Neuronal stem cell (in vitro differentiated cells): ENCODE results near the gene AIG1.

ENCODE experiments used
- DNase-seq: peaks from one replicate; pipeline ENCODE4 v3.0.0-alpha.2; 2013; ENCODE audit warnings: low spot score
- H2AFZ ChIP-seq: one replicate; pipeline ENCODE4 v1.6.1; 2013; ENCODE audit warnings: mild to moderate bottlenecking, low read length, inconsistent platforms
- H2AK5ac ChIP-seq: 2 replicates; pipeline ENCODE4 v1.6.1; 2013; ENCODE audit warnings: low read depth, mild to moderate bottlenecking, inconsistent platforms, low read length, moderate library complexity, mixed read lengths
- H2BK120ac ChIP-seq: 2 replicates; pipeline ENCODE4 v1.6.1; 2013; ENCODE audit warnings: low read depth, mild to moderate bottlenecking, inconsistent platforms, low read length, moderate library complexity, mixed read lengths
- H2BK12ac ChIP-seq: one replicate; pipeline ENCODE4 v1.6.1; 2013; ENCODE audit warnings: low read length, inconsistent platforms
- H2BK15ac ChIP-seq: 2 replicates; pipeline ENCODE4 v1.6.1; 2013; ENCODE audit warnings: mild to moderate bottlenecking, low read length, inconsistent platforms, mixed read lengths
- H2BK5ac ChIP-seq: one replicate; pipeline ENCODE4 v1.6.1; 2013; ENCODE audit warnings: inconsistent platforms, mild to moderate bottlenecking, low read length, moderate library complexity
- H3K14ac ChIP-seq: one replicate; pipeline ENCODE4 v1.6.1; 2013; ENCODE audit warnings: low read length, inconsistent platforms
- H3K18ac ChIP-seq: 2 replicates; pipeline ENCODE4 v1.6.1; 2013; ENCODE audit warnings: low read length, inconsistent platforms
- H3K23ac ChIP-seq: 2 replicates; pipeline ENCODE4 v1.6.1; 2013; ENCODE audit warnings: low read depth, mild to moderate bottlenecking, mixed read lengths, low read length, inconsistent platforms; ENCODE audit not compliant: poor library complexity
- H3K27ac ChIP-seq: replicated peaks from 3 replicates; pipeline ENCODE4 v1.5.1; 2013; ENCODE audit warnings: low read length, inconsistent platforms
- H3K27me3 ChIP-seq, 3 experiments: 2 replicates each; pipeline ENCODE4 v1.6.1; 2013; ENCODE audit warnings: low read length in 3 of 3, mild to moderate bottlenecking in 2 of 3, inconsistent platforms in 1 of 3, low read depth in 1 of 3, mixed read lengths in 1 of 3, moderate library complexity in 1 of 3; ENCODE audit not compliant: control insufficient read depth in 3 of 3, insufficient read depth in 3 of 3
- H3K36me3 ChIP-seq, 2 donors: replicated peaks in 1 of 2; 2 replicates each; pipeline ENCODE4 v1.6.1; 2013; ENCODE audit warnings: low read length in 2 of 2; ENCODE audit not compliant: control insufficient read depth in 2 of 2, insufficient read depth in 2 of 2
- H3K4ac ChIP-seq: 2 replicates; pipeline ENCODE4 v1.6.1; 2013; ENCODE audit warnings: inconsistent platforms, mild to moderate bottlenecking, low read length, moderate library complexity
- H3K4me1 ChIP-seq, 2 donors: 1 replicate in 1 of 2; 2 replicates in 1 of 2; pipeline ENCODE4 v1.6.1; 2013; ENCODE audit warnings: low read length in 2 of 2, low read depth in 1 of 2; ENCODE audit not compliant: control insufficient read depth in 2 of 2, insufficient read depth in 1 of 2
- H3K4me2 ChIP-seq: one replicate; pipeline ENCODE4 v1.6.1; 2013; ENCODE audit warnings: mild to moderate bottlenecking, low read length, inconsistent platforms; ENCODE audit not compliant: insufficient read depth, poor library complexity, severe bottlenecking
- H3K4me3 ChIP-seq, 2 donors: 2 replicates each; pipeline ENCODE4 v1.5.1; 2013; ENCODE audit warnings: low read length in 2 of 2, mild to moderate bottlenecking in 2 of 2, inconsistent platforms in 1 of 2, moderate library complexity in 1 of 2
- H3K79me1 ChIP-seq: one replicate; pipeline ENCODE4 v1.6.1; 2013; ENCODE audit warnings: low read depth, mild to moderate bottlenecking, inconsistent platforms, low read length, moderate library complexity
- H3K9ac ChIP-seq: one replicate; pipeline ENCODE4 v1.6.1; 2013; ENCODE audit warnings: mild to moderate bottlenecking, low read depth, low read length, inconsistent platforms; ENCODE audit not compliant: poor library complexity
- H3K9me3 ChIP-seq, 2 donors: replicated peaks in 1 of 2; 2 replicates each; pipeline versions ENCODE3 to v1.6.1; 2013; ENCODE audit warnings: low read length in 2 of 2, mild to moderate bottlenecking in 2 of 2, inconsistent platforms in 1 of 2, low read depth in 1 of 2, mixed read lengths in 1 of 2, moderate library complexity in 1 of 2; ENCODE audit not compliant: control insufficient read depth in 2 of 2, insufficient read depth in 1 of 2
- H4K8ac ChIP-seq: one replicate; pipeline ENCODE4 v1.6.1; 2013; ENCODE audit warnings: low read depth, mild to moderate bottlenecking, inconsistent platforms, low read length, moderate library complexity
- H4K91ac ChIP-seq: one replicate; pipeline ENCODE4 v1.6.1; 2013; ENCODE audit warnings: low read length, low read depth, mild to moderate bottlenecking, inconsistent platforms; ENCODE audit not compliant: poor library complexity
- WGBS, 2 donors: extraction: QIAGEN DNeasy Blood & Tissue Kit; methylation state at CpG; one replicate each; pipeline ENCODE4 v1.1.7; 2013; ENCODE audit warnings: missing lambda C conversion rate in 2 of 2, mixed read lengths in 1 of 2; ENCODE audit not compliant: insufficient read length in 2 of 2, insufficient replicate concordance in 1 of 2; ENCODE audit errors: extremely low coverage in 2 of 2; 5-methylcytosine and 5-hydroxymethylcytosine counted together

The AIG1 gene

DNA sequence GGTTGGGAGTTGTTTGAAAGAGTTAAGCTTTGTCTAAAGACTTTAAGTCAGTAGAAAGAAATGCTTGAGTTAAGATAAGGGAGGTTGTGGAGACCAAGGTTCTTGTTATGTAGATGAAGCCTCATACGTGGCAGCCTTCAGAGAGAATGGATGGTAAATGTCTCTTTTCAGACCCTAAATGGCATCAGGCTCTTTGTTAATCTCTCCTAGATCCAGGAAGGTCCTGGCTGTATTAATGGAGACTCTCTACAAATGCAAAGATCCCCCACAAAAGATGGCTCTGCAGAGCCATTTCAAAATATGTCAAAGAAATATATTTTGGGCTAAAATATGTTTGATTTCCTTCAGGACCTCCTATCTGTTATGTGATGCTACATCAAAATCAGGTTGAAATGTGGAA, 228.2 kb downstream of the AIG1 start:
- WGBS, 2 donors: no CpG with 5 or more reads among the region's 1 CpG

DNA sequence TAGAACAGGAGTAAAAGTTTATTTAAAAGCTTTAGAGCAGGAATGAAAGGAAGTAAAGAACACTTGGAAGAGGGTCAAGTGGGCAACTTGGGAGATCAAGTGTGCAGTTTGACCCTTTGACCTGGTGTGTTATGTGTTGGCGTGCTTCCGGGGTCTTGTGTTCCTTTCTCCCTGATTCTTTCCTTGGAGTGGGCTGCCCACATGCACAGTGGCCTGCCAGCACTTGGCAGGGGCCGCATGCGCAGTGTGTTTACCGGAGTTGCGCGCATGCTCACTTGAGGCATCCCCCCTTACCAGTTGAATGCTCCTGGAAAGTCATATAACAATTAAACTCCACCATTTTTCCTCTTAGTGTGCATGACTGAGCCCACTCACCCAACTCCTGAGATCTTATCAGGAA, 229.5 kb downstream of the AIG1 start:
- Histone ChIP-seq H2AFZ (no peak overlapping the region), H3K9me3 (no peaks in the 10 kb centered on the region)
- no CpG with 5 or more reads among the region's 7 CpGs for WGBS, 2 donors

More for the DNA sequence above, 228.2 kb downstream of the AIG1 start:
- H3K23ac ChIP-seq: no peak overlapping the region
- H2BK12ac ChIP-seq: no peak overlapping the region
- no peak overlapping the region for H3K9ac ChIP-seq
- H3K4me3 ChIP-seq: no peak overlapping the region
- H3K27ac ChIP-seq: no peak overlapping the region
- no peaks in the 10 kb centered on the region for H3K27me3 ChIP-seq
- no peaks in the 10 kb centered on the region for H3K36me3 ChIP-seq
- no peak overlapping the region for H3K4ac ChIP-seq
- no peak for DNase-seq
- no peak overlapping the region for H3K18ac ChIP-seq
- no peaks in the 10 kb centered on the region for H3K4me1 ChIP-seq
- no peak overlapping the region for H2BK15ac ChIP-seq
- no peak overlapping the region for H3K14ac ChIP-seq
- no peaks in the 10 kb centered on the region for H3K79me1 ChIP-seq
- H3K9me3 ChIP-seq: no peaks in the 10 kb centered on the region
- H2BK120ac ChIP-seq: no peak overlapping the region
- no peak overlapping the region for H2BK5ac ChIP-seq
- no peak overlapping the region for H2AFZ ChIP-seq
- no peak overlapping the region for H4K8ac ChIP-seq
- no peak overlapping the region for H4K91ac ChIP-seq
- H3K4me2 ChIP-seq: no peak overlapping the region
- H2AK5ac ChIP-seq: no peak overlapping the region

GRCh38 chr6:143293523-143293922, 232.8 kb downstream of the AIG1 start:
- no peak overlapping the region for H2BK5ac ChIP-seq
- H2BK15ac ChIP-seq: no peak overlapping the region
- H3K4me1 ChIP-seq: no peaks in the 10 kb centered on the region
- no peak overlapping the region for H3K23ac ChIP-seq
- no peak overlapping the region for H3K9ac ChIP-seq
- H4K91ac ChIP-seq: no peak overlapping the region
- no peak overlapping the region for H3K27ac ChIP-seq
- no peaks in the 10 kb centered on the region for H3K9me3 ChIP-seq
- no peak overlapping the region for H3K4ac ChIP-seq
- no peak overlapping the region for H2BK12ac ChIP-seq
- H3K4me3 ChIP-seq: no peak overlapping the region
- H3K14ac ChIP-seq: no peak overlapping the region
- no peak overlapping the region for H3K4me2 ChIP-seq
- no peak overlapping the region for H4K8ac ChIP-seq
- no peak overlapping the region for H2AK5ac ChIP-seq
- H3K79me1 ChIP-seq: no peaks in the 10 kb centered on the region
- H2BK120ac ChIP-seq: no peak overlapping the region
- no peak overlapping the region for H2AFZ ChIP-seq
- H3K18ac ChIP-seq: no peak overlapping the region
- H3K27me3 ChIP-seq: no peaks in the 10 kb centered on the region
- DNase-seq: no peak
- no peaks in the 10 kb centered on the region for H3K36me3 ChIP-seq

More for the DNA sequence above, 229.5 kb downstream of the AIG1 start:
- Histone ChIP-seq H3K14ac (no peak overlapping the region), H2BK15ac (no peak overlapping the region), H3K4me2 (no peak overlapping the region), H3K4me1 (no peaks in the 10 kb centered on the region), H2AK5ac (no peak overlapping the region), H2BK5ac (no peak overlapping the region), H3K36me3 (no peaks in the 10 kb centered on the region), H3K27ac (no peak overlapping the region), H3K4me3 (no peak overlapping the region), H4K91ac (no peak overlapping the region), H3K23ac (no peak overlapping the region), H3K79me1 (no peaks in the 10 kb centered on the region), H4K8ac (no peak overlapping the region), H3K9ac (no peak overlapping the region), H2BK12ac (no peak overlapping the region), H3K18ac (no peak overlapping the region), H3K4ac (no peak overlapping the region), H3K27me3 (no peaks in the 10 kb centered on the region), H2BK120ac (no peak overlapping the region)
- no peak for DNase-seq

GRCh38 chr6:143294265-143294860, 233.7 kb downstream of the AIG1 start:
- no peak overlapping the region for H4K91ac ChIP-seq
- H3K79me1 ChIP-seq: no peaks in the 10 kb centered on the region
- H3K27ac ChIP-seq: no peak overlapping the region
- H3K4me1 ChIP-seq: no peaks in the 10 kb centered on the region
- H3K9ac ChIP-seq: no peak overlapping the region
- no peak overlapping the region for H3K18ac ChIP-seq
- H3K27me3 ChIP-seq: no peaks in the 10 kb centered on the region
- DNase-seq: no peak
- H2BK5ac ChIP-seq: no peak overlapping the region
- no peak overlapping the region for H3K4ac ChIP-seq
- no peak overlapping the region for H2BK15ac ChIP-seq
- H4K8ac ChIP-seq: no peak overlapping the region
- WGBS, 2 donors: no CpG with 5 or more reads among the region's 1 CpG
- no peak overlapping the region for H3K14ac ChIP-seq
- H2AFZ ChIP-seq: no peak overlapping the region
- no peak overlapping the region for H2BK120ac ChIP-seq
- H3K23ac ChIP-seq: no peak overlapping the region
- no peaks in the 10 kb centered on the region for H3K9me3 ChIP-seq
- no peak overlapping the region for H3K4me2 ChIP-seq
- H3K4me3 ChIP-seq: no peak overlapping the region
- H2BK12ac ChIP-seq: no peak overlapping the region
- no peaks in the 10 kb centered on the region for H3K36me3 ChIP-seq
- H2AK5ac ChIP-seq: no peak overlapping the region
